Stimulated activated CD4-positive, alpha-beta T cell treated with anti-CD3 and anti-CD28 coated beads, Interleukin-1b, Interleukin-23, amount 100 ng/mL, for 4 hours (primary cell): Measurements from ENCODE around the gene DPP10.

Experiments
- DNase-seq, 2 donors: peaks; one replicate each; pipeline ENCODE4 v3.0.0-alpha.2; 2020; ENCODE audit warnings: low read depth in 2 of 2

DPP10 gene

DNA sequence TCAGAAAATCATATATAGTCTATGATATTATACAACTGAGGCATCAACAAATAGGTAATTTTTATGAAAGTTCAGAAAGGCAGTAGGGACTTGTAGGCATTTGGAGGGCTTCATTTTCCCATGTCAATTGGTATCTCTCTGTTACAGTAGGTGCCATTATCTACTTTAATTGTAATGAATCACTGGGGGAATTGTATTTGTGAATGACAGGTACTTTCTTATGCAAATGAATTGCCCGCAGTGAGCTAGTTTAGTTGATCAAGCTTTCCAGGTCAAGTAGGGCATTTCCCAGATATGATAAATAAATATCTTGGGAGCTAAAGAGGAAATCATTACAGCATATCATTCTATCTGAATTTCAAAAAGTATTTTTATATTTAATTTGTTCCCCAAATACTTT, 1116.3 kb downstream of the DPP10 start:
- DNase-seq, result no peak

DNA sequence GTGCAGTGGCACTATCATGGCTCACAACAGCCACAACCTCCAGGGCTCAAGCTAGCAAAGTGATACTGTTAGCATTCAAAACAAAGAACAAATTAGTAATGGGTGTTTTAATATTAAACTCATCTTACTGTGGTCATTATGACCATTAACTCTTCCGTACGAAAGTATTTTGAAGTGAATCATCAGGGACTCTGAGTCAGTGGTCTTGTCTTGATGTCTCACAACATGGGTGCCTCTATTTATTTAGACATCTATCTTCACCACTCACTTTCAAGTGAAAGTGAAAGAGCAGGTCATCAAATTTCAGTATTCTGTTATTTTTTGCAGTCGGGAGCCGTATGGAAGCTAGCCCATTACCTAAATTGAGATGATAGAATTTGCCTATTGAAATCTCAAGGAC, 1118.2 kb downstream of the DPP10 start:
- no peak for DNase-seq

- DNase-seq, result no peak
Observed at GRCh38 chr2:115568643-115569042, 1126.2 kb downstream of the DPP10 start.

DNA sequence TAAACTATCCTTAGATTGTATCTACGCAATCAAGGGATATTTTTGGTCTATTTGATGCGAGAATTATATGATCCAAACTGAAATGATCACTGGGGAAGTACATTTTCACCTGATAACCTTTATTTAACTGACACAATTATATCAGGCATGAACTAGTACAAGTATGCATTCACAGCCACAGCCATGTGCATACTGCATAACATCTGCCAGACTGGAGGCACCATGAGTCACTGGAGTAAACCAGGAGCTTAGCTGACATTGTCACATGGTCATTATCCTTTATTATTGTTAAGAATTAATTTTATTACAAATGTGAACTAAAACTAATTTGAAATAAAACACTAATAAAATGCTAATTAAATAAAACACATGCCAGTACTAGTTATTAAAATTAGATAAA, 1127.1 kb downstream of the DPP10 start:
- no peak for DNase-seq

- no peak for DNase-seq
Observed at GRCh38 chr2:115572746-115573145, 1130.3 kb downstream of the DPP10 start.

GRCh38 chr2:115573756-115574155, 1131.3 kb downstream of the DPP10 start:
- no peak for DNase-seq

DNA sequence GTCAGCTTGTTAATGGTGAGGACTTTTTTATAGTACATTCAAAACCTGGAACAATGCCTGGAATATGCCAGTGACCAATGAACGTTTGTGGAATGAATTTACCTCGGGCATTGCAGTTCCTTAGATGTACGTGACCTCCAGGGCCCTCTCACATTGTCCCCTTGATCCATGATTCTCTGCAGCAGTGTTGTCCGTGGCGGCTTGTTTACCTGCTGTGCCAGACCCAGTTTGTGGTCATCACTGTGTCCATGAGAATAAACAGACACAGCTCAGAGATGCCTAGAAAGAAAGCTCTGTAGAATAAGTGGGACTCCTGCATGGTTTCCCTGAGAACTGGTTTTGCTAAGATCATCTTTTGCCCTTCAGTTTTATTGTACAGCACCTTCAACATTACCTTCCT, 1132.2 kb downstream of the DPP10 start:
- no peak for DNase-seq

DNA sequence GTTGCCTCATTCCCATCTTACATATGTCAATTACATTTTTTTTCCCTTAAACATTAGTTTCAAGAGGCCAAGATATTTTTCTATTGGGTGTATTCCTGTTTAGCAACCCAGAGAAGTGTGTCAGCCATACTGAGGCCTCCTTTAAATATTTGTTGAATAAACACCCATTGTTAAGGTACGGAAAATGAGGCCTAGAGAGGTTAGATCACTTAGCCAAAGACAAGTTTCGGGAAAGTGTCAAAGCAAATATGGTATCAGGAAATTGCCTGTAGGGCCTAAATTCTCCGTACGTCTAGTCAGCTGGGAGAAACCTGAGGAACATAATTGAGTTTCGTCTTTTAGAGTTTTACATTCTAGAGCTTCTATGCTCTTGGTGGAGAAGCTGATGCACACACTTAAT, 1138.3 kb downstream of the DPP10 start:
- DNase-seq, result no peak

GRCh38 chr2:115584507-115584906, 1142.1 kb downstream of the DPP10 start:
- DNase-seq, result no peak

DNA sequence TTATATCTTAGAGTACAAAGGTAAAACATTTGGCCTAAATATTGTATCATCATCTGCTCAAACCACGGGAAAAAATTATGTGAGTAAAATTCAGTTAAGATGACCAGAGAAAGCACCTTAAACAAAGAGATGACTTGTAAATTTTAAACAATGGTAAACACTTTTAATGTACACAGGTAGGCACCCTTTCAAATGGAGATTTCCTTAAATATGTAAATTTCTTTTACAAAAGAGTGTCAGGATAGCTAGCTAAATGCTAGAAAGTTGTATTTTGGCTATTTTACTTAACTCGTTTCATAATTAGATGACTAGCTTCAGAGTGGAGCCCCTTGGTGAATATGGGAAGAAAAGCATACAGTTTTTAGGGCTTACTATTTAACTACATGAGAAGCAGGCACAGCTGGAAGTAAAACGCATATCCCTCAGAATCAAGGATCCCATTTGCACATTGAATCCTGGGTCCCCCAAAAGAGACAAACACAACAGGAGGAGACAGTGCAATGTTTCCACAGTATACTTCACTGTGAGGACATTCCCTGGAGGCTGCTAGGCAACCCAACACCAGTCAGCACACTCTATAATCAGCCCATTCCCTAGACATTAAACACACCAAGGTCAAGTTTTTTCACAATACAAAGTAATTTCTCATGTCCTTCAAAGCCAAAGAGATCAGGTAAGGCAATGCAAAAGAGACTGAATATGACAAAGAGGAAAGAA, 1154.4 kb downstream of the DPP10 start:
- DNase-seq, result no peak

GRCh38 chr2:115603285-115603684, 1160.8 kb downstream of the DPP10 start:
- DNase-seq, result no peak

GRCh38 chr2:115606350-115606749, 1163.9 kb downstream of the DPP10 start:
- no peak for DNase-seq

DNA sequence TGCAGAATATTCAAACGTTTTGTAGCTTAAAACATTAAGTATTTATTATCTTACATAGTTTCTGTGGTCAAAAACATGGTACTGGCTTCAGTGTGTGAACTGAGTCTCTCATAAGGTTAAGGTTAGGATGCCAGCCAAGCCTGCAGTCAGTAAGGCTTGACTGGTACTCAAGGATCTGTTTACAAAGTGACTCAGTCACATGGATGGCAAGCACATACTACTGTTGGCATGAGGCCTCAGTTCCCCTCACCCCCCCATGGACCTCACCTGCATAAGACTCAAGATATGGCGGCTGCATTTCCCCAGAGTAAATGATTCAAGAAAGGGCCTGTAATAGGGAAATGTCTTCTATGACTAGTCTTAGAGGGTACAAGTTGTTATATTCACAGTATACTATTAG, 1167.5 kb downstream of the DPP10 start:
- DNase-seq, result no peak

DNA sequence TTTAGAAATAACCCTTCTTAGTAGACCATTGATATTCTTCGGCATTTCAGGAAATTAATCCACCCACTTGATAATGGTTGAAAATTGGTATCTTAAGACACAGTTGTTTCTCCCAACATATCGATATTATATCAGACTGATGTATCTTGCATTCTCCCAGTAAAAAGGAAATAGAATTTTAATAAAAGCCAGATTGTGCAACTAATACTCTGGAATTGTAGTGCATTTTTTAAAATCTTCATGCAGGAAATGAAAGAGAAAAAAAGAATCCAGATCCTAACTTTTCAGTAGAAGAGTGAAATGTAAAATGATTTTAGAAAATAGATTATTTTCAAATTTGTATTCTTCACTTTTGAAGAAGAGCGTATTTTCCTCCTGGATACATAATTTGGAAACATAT, 1168.4 kb downstream of the DPP10 start:
- DNase-seq, result no peak

- DNase-seq, result no peak
Observed at GRCh38 chr2:115624332-115624731, 1181.9 kb downstream of the DPP10 start.

- DNase-seq, result no peak
Observed at GRCh38 chr2:115634578-115634977, 1192.1 kb downstream of the DPP10 start.

GRCh38 chr2:115635430-115635829, 1193.0 kb downstream of the DPP10 start:
- DNase-seq, result no peak

GRCh38 chr2:115649731-115650130, 1207.3 kb downstream of the DPP10 start:
- no peak for DNase-seq

GRCh38 chr2:115650827-115651226, 1208.4 kb downstream of the DPP10 start:
- DNase-seq, result no peak

DNA sequence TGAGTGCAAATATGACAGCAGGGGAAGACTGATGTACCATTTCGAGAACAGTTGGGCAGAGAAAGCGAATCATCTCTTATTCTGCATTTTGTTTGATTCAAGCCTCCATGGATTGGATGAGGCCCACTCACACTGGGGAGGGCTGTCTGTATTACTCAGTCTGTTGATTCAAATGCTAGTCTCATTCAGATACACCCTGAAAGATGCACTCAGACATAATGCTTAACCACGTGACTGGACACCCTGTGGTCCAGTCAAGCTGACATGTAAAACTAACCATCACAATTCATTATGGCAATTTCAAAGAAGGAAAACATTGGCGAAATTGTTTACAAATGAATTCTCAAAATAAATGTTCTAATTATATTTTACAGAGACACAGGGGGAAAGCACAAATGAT, 1210.2 kb downstream of the DPP10 start:
- no peak for DNase-seq

- DNase-seq, result no peak
Observed at GRCh38 chr2:115654362-115654761, 1211.9 kb downstream of the DPP10 start.

DNA sequence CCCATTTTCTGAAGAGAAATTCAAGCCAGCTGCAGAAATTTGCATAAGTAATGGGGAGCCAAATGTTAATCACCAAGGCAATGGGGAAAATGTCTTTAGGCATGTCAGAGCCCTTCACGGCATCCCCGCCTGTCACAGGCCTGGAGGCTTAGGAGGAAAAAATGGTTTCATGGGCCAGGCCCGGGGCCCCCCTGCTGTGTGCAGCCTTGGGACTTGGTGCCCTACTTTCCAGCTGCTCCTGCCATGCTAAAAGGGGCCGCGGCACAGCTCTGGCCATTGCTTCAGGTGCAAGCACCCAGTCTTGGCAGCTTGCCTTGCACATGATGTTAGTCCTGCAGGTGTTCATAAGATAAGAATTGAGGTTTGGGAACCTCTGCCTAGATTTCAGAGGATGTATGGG, 1235.7 kb downstream of the DPP10 start:
- no peak for DNase-seq

DNA sequence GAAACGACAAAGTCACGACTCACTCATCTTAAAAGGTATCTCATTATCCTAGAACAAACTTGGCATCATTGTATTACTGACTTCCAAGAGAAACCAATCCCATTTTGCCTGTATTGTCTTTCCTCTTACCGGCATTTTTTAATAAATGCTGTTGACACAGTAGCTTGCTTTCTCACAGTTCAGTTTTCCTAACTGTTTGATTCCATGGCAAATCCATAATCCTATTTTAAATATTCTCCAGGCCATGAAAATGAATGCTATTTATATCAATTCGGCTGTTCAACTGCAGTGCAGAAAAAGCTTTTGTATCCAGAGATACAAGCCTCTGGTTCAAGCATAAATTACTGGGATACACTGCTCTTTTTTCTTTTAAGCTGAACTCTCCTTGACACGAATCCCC, 1241.9 kb downstream of the DPP10 start:
- no peak for DNase-seq

DNA sequence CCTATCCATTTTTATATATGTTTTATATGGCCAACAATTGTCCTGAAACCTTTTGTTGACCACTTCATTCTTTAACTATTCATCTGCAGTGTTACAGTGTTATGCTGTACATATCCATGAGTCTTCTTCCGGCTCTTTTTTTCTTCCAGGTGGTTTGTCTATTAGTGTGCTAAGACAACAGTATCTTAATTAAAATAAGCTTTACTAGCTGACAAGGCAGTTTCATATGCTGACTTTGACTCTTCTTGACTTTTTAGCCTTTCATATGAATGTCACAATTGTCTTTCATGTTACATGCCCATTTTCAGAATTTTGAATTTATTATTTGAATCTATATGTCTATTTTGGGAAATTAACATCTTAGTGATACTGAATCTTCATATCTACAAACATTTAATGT, 1249.0 kb downstream of the DPP10 start:
- no peak for DNase-seq
